ENCODE data around the gene RNF212B.

The RNF212B gene

GRCh38 chr14:23297096-23297495 lies 59.4 kb downstream of the RNF212B start:
- DNase-seq, result no peak

- no peak for DNase-seq
These were observed 60.0 kb downstream of the RNF212B start for GRCh38 chr14:23297611-23298277.

GRCh38 chr14:23299211-23299957 lies 61.6 kb downstream of the RNF212B start:
- no peak for DNase-seq

- no peak for DNase-seq
These were observed 62.4 kb downstream of the RNF212B start for GRCh38 chr14:23299986-23300686.

GRCh38 chr14:23300687-23301223 lies 63.0 kb downstream of the RNF212B start:
- DNase-seq, result peak; percentile 19

GRCh38 chr14:23301288-23301968 lies 63.7 kb downstream of the RNF212B start:
- peak; percentile 97 for DNase-seq

- DNase-seq, result no peak
These were observed 64.2 kb downstream of the RNF212B start for GRCh38 chr14:23301969-23302289.

GRCh38 chr14:23302290-23303225 lies 64.8 kb downstream of the RNF212B start, which contains the start of gene PPP1R3E:
PPP1R3E (minus strand) TSS chr14:23302859; CDS start chr14:23302576, 283 bp downstream.
- peak; percentile 87 for DNase-seq

GRCh38 chr14:23306412-23307145 lies 68.8 kb downstream of the RNF212B start, which contains the start of gene BCL2L2:
BCL2L2 (plus strand) TSS chr14:23306833; CDS start chr14:23307768, 935 bp downstream.
- DNase-seq, result no peak

- DNase-seq, result no peak
These were observed 69.4 kb downstream of the RNF212B start for GRCh38 chr14:23307146-23307530.

- no peak for DNase-seq
These were observed 70.2 kb downstream of the RNF212B start for GRCh38 chr14:23307687-23308644.

- DNase-seq, result no peak
These were observed 71.1 kb downstream of the RNF212B start for GRCh38 chr14:23308721-23309445.

- DNase-seq, result no peak
These were observed 72.8 kb downstream of the RNF212B start for GRCh38 chr14:23310546-23310945.

- DNase-seq, result no peak
These were observed 78.6 kb downstream of the RNF212B start for GRCh38 chr14:23316300-23316699.

GRCh38 chr14:23319746-23320583 lies 82.2 kb downstream of the RNF212B start:
- DNase-seq, result no peak

- DNase-seq, result peak; percentile 97
These were observed 83.1 kb downstream of the RNF212B start, which contains the start of gene PABPN1 for GRCh38 chr14:23320584-23321571. PABPN1 (plus strand) TSS chr14:23321457; CDS start chr14:23321470, 13 bp downstream.

Data from activated naive CD4-positive, alpha-beta T cell treated with Interleukin-2 at 50 U/mL for 16 hours (primary cell).